Renal cortex interstitium (tissue), 11 donors: ENCODE measurements around the gene PPP1R1B. TPM values are rescaled to one million over a fixed set of nuclear protein-coding genes. Genes with fewer than 3 reads are reported as not detected.

Experiments used
- DNase-seq, 11 donors: peaks; one replicate each; pipeline ENCODE4 v3.0.0-alpha.2; 2013; ENCODE audit warnings: low read depth in 9 of 11, low spot score in 4 of 11; ENCODE audit errors: extremely low read depth in 1 of 11
- polyA plus RNA-seq, 3 donors: library from polyadenylated mRNA; unstranded; fragments of 120-200 nt; gene quantifications; one replicate each; pipeline ENCODE4 v1.2.1, GENCODE V29; 2013; ENCODE audit not compliant: insufficient read length in 3 of 3

Gene PPP1R1B
- polyA plus RNA-seq, 3 donors, result 8.2 to 13.1 (median 13.0) TPM

DNA sequence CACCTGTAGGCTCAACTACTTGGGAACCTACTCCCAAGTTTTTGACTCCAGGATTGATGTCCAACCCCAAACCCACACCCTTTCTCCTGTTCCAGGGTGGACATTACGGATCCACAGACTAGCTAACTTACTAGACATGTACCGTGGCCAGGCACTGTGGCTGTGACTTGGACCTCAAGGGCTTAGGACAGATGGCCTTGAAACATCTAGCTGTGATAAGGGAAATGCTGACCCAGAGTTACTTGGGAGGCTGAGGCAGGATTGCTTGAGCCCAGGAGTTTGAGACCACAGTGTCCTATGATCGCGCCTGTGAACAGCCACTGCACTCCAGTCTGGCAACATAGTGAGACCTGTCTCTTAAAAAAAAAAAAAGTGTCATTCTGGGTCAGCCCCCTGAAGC is 14.3 kb downstream of the PPP1R1B start:
- no peak for DNase-seq

DNA sequence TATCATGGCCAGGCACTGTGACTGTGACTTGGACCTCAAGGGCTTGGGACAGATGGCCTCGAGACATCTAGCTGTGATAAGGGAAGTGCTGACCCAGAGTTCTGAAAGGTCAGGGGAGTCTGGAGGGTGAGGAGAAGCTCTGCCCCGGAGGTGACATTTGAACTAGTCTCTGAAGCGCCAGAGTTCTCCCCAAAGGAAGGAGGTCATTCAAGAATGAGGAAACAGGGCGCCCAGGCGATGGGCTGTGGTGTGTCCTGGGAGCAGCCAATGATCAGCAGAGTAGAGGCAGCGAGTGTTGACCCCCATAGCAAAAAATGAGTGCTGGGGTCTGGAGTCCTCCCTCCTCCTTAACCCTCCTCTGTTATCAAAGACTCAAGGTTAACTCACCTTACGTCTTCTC is 15.1 kb downstream of the PPP1R1B start:
- DNase-seq, result no peak

DNA sequence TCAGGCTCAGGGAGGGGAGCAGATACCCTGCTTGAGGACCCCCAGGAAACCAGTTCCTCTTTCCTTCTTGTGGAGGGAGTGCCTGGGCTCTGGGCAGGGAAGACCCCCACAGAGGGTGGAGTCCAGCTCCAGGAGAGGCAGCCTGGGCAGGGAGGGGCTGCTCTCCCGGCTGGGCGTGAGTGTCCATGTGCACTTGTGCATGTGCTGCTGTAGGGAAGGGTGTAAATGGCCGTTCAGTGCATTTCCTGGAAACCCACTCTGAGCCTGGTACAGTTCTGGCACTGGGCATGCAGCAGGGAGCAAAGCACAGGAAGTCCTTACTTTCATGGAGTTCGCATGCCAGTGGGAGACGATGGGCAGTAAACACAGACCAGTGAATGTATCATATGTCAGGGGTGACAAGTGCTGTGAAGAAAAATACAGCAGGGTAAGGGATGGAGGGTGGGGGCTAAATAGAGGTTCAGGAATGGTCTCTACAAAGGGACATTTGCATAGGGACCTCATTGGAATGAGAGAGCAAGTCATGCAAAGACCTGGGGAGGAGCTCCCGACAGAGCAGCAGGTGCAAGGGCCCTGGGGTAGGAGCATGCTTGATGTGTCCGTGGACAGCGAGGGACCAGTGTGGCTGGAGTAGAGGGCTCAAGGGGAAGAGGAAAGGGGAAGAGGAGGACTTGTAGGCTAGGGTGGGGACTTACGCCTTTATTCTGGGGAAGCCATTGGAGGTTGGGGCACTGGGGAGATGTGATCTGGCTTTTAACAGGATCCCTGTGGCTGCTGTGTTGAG is 15.7 kb downstream of the PPP1R1B start:
- DNase-seq, result no peak

DNA sequence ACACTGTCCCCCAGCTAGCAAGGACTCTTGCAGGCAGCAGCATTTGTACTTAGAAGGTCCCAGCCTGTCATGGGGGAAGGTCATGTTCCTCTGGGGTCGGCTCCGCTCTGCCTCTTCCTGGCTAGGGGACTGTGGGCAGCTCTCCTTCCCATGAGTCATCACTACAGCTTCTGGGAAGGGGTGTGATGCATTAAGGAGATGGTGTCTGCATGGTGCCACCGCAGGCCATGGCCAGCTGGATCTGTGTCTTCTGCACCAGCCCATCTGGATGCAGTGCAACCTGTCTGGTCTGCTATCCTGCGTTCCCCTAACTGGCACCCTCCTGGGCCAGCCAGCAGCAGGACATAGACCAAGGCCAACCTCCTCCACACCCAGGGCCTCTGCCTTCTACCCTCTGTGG is 16.5 kb downstream of the PPP1R1B start:
- DNase-seq, result no peak

DNA sequence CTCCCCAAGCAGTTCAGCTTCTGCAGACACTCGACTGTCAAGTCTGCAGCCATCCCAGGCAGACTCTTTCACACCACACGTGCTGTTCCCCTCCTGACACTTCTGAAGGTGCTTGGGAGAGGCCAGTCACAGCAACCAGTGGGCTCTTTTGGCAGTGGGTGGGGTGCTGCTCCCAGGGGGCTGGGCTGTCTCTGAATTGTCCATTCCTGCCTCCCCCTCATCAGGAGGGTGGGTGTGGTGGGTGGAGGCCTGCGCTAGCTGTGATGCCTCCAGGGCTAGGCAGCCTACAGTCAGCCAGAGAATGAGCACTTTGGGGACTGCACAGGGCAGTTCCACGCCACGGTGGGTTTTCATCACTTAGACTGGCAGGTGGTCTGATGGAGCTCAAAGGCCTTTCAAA is 20.5 kb downstream of the PPP1R1B start:
- no peak for DNase-seq

DNA sequence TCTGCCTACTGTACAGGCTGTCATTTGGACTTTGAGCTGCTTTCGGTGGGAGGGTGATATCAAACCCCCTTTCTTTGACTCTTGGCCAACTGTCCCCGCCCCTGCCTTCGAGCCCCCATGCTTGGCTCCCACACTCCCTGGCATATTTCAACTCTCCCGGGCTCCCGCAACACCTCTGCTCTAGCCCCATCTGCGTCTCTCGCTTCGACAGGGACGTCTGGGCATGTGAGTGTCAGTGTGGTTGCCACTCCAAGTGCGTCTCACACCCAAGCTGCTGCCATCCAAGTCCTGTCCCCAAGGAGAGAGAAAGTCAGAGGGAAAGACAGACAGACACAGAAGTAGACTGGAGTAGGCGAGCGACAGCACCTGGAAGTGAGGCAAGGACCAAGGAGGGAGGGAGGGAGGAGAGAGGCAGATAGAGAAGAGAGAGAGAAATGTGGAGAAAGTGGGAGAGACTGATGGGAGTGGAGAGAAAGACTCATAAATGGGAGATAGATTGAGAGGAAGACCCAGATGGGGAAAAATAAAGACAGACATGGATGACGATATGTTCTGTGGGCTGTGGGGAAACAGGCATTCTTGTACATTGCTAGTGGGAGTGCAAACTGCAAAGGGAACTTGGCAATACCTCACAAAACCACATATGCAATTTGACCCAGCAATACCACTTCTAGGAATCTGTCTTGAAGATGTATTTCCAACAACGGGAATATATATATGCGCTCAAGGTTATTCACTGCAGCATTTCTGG is 22.0 kb downstream of the PPP1R1B start:
- no peak for DNase-seq

DNA sequence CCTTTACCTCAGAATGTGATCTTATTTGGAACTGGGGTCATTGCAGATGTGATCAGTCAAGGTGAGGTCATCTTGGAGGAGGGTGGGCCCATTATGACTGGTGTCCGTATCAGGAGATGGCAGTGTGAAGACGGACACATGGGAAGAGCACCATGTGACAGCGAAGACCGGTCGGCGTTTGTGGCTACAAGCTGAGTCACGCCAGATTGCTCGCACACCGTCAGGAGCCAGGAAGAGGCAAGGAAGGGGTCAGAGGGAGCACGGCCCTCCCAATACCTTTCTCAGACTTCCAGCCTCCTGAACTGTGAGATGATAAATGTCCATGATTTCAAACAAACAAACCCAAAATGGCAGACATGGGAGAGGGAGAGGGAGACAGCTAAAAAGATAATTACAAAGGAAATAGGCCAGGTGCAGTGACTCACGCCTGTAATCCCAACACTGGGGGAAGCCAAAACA is 23.4 kb downstream of the PPP1R1B start:
- DNase-seq, result no peak

DNA sequence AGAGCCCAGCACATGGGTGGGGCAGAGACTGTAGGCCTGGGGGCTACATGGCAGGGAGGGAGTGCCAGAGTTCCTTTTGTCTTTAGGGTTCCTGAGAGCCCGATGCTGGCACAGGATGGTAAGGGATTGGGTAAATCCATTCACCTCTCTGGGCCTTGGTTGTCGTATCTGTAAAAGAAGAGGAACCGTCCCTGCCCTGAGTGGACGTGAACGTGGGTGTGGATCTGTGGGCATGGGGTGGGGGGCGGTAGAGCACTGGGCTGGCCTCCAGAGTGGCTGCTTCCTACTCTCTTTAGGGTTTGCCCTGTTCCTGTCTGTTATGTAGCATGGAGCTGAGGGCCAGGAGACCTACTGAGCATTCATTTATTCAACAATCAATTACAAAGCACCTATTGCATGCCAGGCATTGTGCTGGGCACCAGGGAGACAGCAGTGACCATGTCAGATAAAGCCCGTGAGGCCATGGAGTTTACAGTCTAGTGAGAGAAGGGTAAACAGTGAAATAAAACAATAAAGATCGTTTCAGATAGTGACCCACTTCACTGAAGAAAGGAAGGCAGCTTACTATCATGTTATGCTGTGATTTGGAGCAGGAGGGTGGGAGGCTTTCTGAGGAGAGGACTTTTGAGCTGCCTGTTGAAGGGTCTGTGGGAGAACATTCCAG is 25.3 kb downstream of the PPP1R1B start:
- no peak for DNase-seq

DNA sequence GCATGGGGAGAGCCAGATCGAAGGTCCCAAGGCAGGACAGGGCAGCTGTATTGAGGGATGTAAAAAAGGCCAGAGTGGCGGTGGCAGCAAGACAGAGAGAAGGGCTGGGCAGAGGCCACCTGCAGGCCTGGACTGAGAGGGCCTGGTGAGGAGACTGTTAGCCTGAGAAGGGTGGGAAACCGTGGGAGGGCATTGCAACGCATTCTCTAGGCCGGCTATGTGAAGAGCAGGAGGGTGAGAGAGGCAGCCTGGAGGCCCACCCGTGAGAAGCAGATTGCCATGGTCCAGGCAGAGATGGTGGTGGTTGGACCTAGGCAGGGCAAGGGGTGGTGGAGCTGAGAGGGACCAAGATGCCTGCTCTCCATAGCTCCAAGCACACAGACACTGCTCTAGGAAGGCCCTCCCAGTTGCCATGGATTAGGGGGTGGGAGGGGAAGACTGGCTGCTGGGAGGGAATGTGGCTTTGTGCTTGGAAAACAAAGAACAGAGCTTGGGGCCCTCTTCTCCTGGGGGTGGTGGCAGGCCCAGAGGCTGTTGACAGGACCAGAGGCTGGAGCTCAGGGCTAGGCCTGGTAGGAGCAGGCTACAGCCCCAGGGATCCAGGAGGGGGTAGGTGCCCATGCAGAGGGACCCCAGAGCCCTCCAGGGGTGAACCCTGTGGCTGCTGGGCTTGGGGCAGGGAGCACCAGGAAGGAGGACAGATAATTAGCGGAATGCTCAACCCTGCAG is 26.0 kb downstream of the PPP1R1B start:
- DNase-seq, result no peak

DNA sequence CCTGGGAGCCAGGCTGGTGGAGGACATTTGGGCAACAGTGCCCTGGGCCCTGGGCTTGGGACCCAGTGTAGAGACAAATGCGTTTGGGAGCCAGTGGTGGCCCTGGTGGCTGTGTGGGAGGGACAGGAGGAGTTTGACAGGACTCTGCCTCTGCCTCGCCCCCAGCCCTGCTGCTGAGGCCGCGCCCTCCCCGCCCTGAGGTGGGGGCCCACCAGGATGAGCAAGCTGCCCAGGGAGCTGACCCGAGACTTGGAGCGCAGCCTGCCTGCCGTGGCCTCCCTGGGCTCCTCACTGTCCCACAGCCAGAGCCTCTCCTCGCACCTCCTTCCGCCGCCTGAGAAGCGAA is 26.5 kb downstream of the PPP1R1B start:
- no peak for DNase-seq

DNA sequence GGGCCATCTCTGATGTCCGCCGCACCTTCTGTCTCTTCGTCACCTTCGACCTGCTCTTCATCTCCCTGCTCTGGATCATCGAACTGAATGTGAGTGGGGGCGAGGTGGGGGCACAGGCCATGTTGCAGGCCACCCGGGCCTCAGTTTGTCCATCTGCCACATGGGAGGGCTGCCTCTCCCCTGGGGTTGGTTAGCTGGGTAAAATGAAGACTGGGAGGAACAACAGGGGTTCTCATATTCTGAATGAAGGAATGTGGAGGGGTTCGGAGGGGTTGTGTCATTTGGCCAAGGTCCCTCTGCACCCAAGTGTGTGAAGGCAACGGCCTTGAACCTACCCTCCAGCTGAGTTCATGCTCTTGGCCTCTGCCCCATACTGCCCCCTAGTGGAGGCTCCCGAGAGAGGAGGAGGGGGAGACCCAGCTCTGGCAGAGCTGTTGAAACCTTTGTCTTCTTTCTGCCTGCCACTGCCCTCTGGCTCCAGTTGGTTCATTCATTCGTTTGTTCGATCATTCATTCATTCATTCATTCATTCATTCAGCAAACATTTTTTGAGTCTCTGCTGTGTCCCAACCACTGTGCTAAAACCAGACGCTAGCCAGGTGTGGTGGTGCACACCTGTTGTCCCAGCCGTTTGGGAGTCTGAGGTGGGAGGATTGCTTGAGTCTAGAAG is 27.0 kb downstream of the PPP1R1B start:
- no peak for DNase-seq

DNA sequence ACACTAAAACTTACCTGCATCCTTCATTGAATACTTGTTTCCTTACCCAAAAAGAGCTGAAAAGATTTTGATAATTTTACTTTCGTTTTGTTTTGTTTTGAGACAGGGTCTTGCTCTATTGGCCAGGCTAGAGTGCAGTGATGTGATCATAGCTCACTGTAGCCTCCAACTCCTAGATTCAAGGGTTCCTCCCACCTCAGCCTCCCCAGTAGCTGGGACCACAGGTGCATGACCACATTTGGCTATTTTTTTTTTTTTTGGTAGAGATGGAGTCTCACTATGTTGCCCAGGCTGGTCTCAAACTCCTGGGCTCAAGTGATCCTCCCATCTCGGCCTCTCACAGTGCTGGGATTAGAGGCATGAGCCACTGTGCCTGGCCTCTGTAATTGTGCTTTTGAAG is 28.4 kb downstream of the PPP1R1B start:
- no peak for DNase-seq

DNA sequence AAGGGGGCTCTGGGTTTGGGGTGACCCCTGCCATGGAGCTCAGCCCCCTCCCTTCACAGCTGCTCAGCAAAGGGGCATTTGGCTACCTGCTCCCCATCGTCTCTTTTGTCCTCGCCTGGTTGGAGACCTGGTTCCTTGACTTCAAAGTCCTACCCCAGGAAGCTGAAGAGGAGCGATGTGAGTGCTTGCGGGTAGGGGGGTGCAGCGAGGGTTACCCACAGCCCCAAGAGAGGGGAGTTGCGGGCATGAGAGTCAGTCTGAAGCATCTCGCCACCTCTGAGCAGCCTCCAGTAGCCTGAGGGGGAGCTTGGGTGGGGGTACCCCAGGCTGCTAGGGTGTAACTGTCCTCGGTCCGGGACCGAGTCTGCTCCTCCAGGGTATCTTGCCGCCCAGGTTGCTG is 31.6 kb downstream of the PPP1R1B start:
- DNase-seq, result no peak

DNA sequence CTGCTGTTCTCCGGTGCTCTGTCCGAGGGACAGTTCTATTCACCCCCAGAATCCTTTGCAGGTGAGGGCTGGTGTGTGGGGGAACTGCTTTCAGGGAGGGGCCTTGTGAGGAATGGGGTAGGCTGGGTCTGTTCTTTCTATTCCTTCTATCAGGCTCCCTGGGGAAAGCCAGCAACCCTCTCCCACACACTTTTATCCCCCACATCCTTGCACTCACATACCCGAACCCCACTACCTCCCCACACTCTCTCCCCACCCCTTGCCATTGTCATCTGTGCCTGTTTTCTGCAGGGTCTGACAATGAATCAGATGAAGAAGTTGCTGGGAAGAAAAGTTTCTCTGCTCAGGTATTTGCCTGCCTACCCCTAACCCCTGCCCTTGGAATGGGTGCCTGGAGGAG is 32.0 kb downstream of the PPP1R1B start:
- no peak for DNase-seq

DNA sequence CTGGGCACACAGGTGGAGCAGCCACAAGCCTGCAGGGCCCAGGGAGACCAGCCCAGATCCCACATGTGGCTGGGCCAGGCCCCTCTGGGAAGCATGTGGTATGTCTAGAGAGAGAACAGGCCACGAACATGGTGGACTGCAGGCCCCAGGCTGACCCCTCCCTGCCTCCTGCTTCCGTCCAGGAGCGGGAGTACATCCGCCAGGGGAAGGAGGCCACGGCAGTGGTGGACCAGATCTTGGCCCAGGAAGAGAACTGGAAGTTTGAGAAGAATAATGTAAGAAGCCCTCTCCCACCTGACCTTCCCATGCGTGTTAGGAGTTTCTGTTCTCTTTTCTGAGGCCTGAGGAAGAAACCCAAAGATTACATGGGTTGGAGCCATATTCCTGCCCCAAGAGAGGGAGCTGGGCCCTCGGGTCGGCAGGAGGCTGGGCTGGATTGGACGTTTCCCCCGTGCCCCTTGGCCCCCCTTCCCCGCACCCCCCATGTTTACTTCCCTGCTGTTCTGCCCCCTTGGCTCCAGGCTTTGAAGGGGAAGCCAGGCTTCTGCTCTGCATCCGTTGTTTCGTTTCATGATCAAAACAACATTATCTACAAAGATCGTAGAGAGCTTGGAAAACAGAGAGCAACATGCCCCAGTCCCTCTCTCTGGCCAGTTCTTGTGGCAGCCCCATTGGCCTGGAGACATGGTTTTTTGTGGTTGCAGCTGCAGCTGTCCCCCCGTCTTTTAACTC is 32.7 kb downstream of the PPP1R1B start:
- no peak for DNase-seq

DNA sequence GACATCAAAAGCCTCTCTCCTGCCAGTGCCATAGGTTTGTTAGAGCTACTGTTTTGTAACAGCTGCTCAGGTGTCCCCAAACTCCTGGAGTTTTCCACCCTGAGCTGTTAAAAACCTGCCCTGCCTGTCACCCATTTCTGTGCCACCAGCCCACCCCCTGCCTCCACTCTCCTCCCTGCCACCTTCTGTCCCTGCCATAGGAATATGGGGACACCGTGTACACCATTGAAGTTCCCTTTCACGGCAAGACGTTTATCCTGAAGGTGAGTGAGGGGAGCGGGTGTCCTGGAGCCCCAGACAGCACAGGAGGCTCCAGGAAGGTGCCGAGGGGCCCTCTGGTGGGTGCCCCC is 33.2 kb downstream of the PPP1R1B start:
- no peak for DNase-seq

DNA sequence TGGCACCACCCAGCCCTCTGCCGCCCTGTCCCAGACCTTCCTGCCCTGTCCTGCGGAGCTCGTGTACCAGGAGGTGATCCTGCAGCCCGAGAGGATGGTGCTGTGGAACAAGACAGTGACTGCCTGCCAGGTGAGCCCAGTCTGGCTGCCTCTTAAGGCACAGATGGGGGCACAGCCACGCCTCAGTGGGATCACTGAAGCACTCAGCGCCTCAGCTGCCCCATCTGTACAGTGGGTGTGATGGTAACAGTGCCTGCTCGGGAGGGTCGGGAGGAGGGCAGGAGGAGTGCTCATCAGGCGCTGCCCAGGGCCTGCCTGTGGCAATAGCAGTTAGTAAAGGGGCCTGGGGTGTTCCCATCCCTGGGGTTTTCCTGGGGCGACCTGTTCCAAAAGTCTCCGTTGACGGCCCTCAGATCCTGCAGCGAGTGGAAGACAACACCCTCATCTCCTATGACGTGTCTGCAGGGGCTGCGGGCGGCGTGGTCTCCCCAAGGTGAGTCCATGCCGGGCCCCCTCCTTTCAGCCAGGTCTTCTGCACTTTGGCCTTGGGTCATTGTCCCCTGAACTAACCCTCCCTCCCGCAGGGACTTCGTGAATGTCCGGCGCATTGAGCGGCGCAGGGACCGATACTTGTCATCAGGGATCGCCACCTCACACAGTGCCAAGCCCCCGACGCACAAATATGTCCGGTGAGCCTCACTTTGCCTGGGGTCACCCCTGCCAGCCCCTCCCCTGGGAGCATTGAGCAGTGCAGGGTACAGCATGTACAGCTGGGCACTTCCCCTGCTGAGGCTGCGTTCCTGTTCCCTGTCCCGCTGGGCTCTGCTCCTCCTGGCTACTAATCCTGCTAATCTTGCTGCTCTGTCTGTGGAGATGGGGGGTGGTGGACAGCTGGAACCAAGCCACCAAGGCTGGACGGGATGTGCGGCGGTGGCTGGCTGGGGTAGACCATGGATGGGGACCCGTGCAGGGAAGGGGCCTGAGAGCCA is 33.9 kb downstream of the PPP1R1B start:
- no peak for DNase-seq
